Measurements from ENCODE around the gene COMMD6. TPM values are rescaled to one million over a fixed set of nuclear protein-coding genes. Genes with fewer than 3 reads are reported as not detected.

The COMMD6 gene
- 33.2 and 60.3 TPM in 2 replicates for total RNA-seq

DNA sequence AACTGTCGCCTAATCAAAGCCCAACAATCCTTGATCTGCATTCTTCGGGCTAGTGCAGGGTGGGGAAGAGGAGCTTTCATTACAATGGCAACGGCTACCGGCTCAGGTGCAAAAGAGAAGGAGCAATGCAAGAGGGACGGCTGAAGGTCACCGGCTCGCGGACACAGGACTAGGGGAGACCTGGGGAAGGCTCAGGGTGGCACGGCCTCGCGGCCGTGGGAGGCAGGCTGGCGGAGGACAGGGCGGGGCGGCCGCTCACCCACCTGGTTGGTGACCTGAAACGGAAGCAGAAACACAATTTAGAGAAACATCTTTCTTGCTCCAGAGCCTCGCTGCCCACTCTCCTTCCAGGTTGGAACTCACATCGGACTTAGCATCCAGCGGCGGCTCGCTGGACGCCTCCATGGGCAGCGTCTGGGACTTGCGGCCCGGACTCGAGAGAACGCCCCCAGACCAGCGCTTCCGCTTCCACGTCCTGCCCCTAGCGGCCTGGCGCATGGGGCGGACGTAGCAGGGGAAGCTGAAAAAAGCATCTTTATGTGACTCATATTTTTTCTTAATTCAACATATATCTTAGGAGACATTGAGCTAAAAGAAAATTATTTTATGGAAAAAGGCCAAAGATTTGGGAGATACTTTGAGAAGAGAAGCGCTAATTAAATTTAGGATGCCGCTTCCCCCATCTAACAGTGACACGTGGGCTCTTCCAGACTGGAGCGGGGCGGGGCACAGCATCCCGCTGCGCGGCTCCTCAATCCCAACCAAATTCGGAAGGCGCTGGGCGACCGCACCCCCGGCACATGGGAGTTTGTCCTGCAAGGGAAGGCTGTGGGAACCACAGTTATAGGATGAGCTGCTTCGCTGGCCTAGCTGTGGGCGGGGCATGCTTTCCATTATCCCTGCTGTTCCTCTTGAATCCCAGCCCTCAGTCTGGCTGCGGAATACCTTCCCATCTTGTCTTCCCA, at the start of gene COMMD6:
COMMD6 (minus strand) TSS at position 441 of the 965 bp plus-strand sequence; CDS start at position 405, 36 bp downstream.

GRCh38 chr13:75549262-75550158, 11.9 kb upstream of the COMMD6 start, which contains the start of gene UCHL3:
UCHL3 (plus strand) TSS chr13:75549791; CDS start chr13:75549821, 30 bp downstream.

GRCh38 chr13:75482070-75482819, 55.4 kb downstream of the COMMD6 start, which contains the start of gene TBC1D4:
TBC1D4 (minus strand) TSS chr13:75482169; CDS start chr13:75481767, 402 bp downstream.

Other genes with a start within 250 kb of the COMMD6 start
- 9.2 and 32.2 TPM in 2 replicates for gene TBC1D4, start 55.7 kb downstream of the COMMD6 start, total RNA-seq
- gene UCHL3, start 11.9 kb upstream of the COMMD6 start, total RNA-seq: 38.6 and 54.6 TPM in 2 replicates
- gene LMO7, start 98.5 kb upstream of the COMMD6 start, total RNA-seq: 155 and 392 TPM in 2 replicates

Measured in smooth muscle cell of the umbilical artery (primary cell).